Measurements from ENCODE around the gene CHID1.

The CHID1 gene

GRCh38 chr11:893008-893654 lies 17.5 kb downstream of the CHID1 start:
- no peaks in the 10 kb centered on the region; the same call in 1 of the 2 replicates for H3K36me3 ChIP-seq

GRCh38 chr11:890794-891540 lies 19.6 kb downstream of the CHID1 start:
- Histone ChIP-seq H3K4me3 (ENCODE audit: low read depth, low read length) (no peak overlapping the region), H3K27ac (peak overlapping the region; percentile 100)
- no peak for DNase-seq

More at GRCh38 chr11:893008-893654, 17.5 kb downstream of the CHID1 start:
- Histone ChIP-seq H3K27ac (peak overlapping the region; percentile 55), H3K4me3 (ENCODE audit: low read depth, low read length) (no peak overlapping the region), H3K27me3 (ENCODE audit: insufficient read depth, low read depth, severe bottlenecking) (no peaks in the 10 kb centered on the region), H3K9me3 (ENCODE audit: severe bottlenecking) (no peaks in the 10 kb centered on the region)
- no peak for DNase-seq
- TF ChIP-seq CTCF (IDR thresholded peaks at IDR 0.05; ENCODE audit: low read depth, low read length): no peak

GRCh38 chr11:889687-890475 lies 20.7 kb downstream of the CHID1 start:
- Histone ChIP-seq H3K4me3 (ENCODE audit: low read depth, low read length) (no peak overlapping the region), H3K36me3 (peaks cover 20% of the 10 kb centered on the region), H3K27me3 (ENCODE audit: insufficient read depth, low read depth, severe bottlenecking) (no peaks in the 10 kb centered on the region), H3K9me3 (ENCODE audit: severe bottlenecking) (no peaks in the 10 kb centered on the region), H3K27ac (peak overlapping the region; percentile 100)
- TF ChIP-seq CTCF (IDR thresholded peaks at IDR 0.05; ENCODE audit: low read depth, low read length): 0 out of 2 replicates have a peak, but pooled peaks have one; percentile 17
- DNase-seq: peak; percentile 65

More at GRCh38 chr11:890794-891540, 19.6 kb downstream of the CHID1 start:
- H3K9me3 ChIP-seq (ENCODE audit: severe bottlenecking): no peaks in the 10 kb centered on the region
- no peaks in the 10 kb centered on the region for H3K27me3 ChIP-seq (ENCODE audit: insufficient read depth, low read depth, severe bottlenecking)
- no peak for TF ChIP-seq CTCF (IDR thresholded peaks at IDR 0.05; ENCODE audit: low read depth, low read length)
- peaks cover 17% of the 10 kb centered on the region for H3K36me3 ChIP-seq

GRCh38 chr11:889257-889656 lies 21.4 kb downstream of the CHID1 start:
- no peaks in the 10 kb centered on the region for H3K27me3 ChIP-seq (ENCODE audit: insufficient read depth, low read depth, severe bottlenecking)
- peak overlapping the region; percentile 100 for H3K27ac ChIP-seq
- peak; percentile 41 for TF ChIP-seq CTCF (IDR thresholded peaks at IDR 0.05; ENCODE audit: low read depth, low read length)
- H3K36me3 ChIP-seq: peaks cover 20% of the 10 kb centered on the region
- peak; percentile 92 for DNase-seq
- H3K4me3 ChIP-seq (ENCODE audit: low read depth, low read length): no peak overlapping the region; the same call in 1 of the 2 replicates
- no peaks in the 10 kb centered on the region for H3K9me3 ChIP-seq (ENCODE audit: severe bottlenecking)

GRCh38 chr11:888310-889212 lies 22.0 kb downstream of the CHID1 start:
- peak; percentile 96 for DNase-seq
- H3K4me3 ChIP-seq (ENCODE audit: low read depth, low read length): peak overlapping the region; percentile 32
- no peaks in the 10 kb centered on the region for H3K9me3 ChIP-seq (ENCODE audit: severe bottlenecking)
- H3K27ac ChIP-seq: peak overlapping the region; percentile 100
- H3K36me3 ChIP-seq: peaks cover 24% of the 10 kb centered on the region
- H3K27me3 ChIP-seq (ENCODE audit: insufficient read depth, low read depth, severe bottlenecking): no peaks in the 10 kb centered on the region
- no peak for TF ChIP-seq CTCF (IDR thresholded peaks at IDR 0.05; ENCODE audit: low read depth, low read length)

Measured in WERI-Rb-1 (cell line).